K562 treated with DMSO at 1 percent for 12 hours (cell line): ENCODE data around the gene HTR3D. TPM values are rescaled to one million over a fixed set of nuclear protein-coding genes. Genes with fewer than 3 reads are reported as not detected.

Source experiments
- total RNA-seq: library from RNA; unstranded; fragments of 300-600 nt; gene quantifications from 2 replicates; pipeline ENCODE4 v1.2.3, GENCODE V29; 2022; ENCODE audit not compliant: insufficient read depth

The HTR3D gene
- total RNA-seq, result not detected in 2 replicates

GRCh38 chr3:184031187-184031792 is at the start of gene HTR3D:
Gene HTR3D (plus strand): TSS chr3:184031742. CDS start chr3:184031742, 0 bp downstream.

GRCh38 chr3:184017672-184018423 is 13.7 kb upstream of the HTR3D start, which contains the start of gene ABCC5:
Gene ABCC5 (minus strand): TSS chr3:184017884. CDS start chr3:184014392, 3,492 bp downstream.

GRCh38 chr3:184052767-184053166 is 21.2 kb downstream of the HTR3D start, which contains the start of gene HTR3C:
Gene HTR3C (plus strand): TSS chr3:184053047. CDS start chr3:184053081, 34 bp downstream.

Other genes starting within 250 kb of the HTR3D start
- 1.7 and 1.8 TPM in 2 replicates for gene MAP6D1, start 206.2 kb upstream of the HTR3D start, total RNA-seq
- gene PARL, start 146.9 kb upstream of the HTR3D start, total RNA-seq, result 36.0 and 47.1 TPM in 2 replicates
- 10.7 and 30.3 TPM in 2 replicates for gene ABCC5, start 13.9 kb upstream of the HTR3D start, total RNA-seq
- gene HTR3C, start 21.3 kb downstream of the HTR3D start, total RNA-seq, result not detected in 2 replicates
- gene HTR3E, start 65.3 kb downstream of the HTR3D start, total RNA-seq, result not detected in 2 replicates
- gene EIF2B5, start 103.6 kb downstream of the HTR3D start, total RNA-seq, result 43.2 and 69.8 TPM in 2 replicates
- 18.5 and 63.6 TPM in 2 replicates for gene DVL3, start 123.6 kb downstream of the HTR3D start, total RNA-seq
- 473 and 546 TPM in 2 replicates for gene AP2M1, start 143.1 kb downstream of the HTR3D start, total RNA-seq
- 37.1 and 46.9 TPM in 2 replicates for gene ABCF3, start 154.5 kb downstream of the HTR3D start, total RNA-seq
- not detected in 2 replicates for gene VWA5B2, start 197.8 kb downstream of the HTR3D start, total RNA-seq
- gene ALG3, start 217.2 kb downstream of the HTR3D start, total RNA-seq, result 64.3 and 90.9 TPM in 2 replicates
- 10.6 and 16.2 TPM in 2 replicates for gene EEF1AKMT4, start 217.9 kb downstream of the HTR3D start, total RNA-seq
- gene CAMK2N2, start 229.8 kb downstream of the HTR3D start, total RNA-seq, result not detected in 2 replicates
- gene ECE2, start 244.3 kb downstream of the HTR3D start, total RNA-seq, result not detected in 2 replicates